ENCODE measurements around the gene KMT2B. TPM values are rescaled to one million over a fixed set of nuclear protein-coding genes. Genes with fewer than 3 reads are reported as not detected.
"Not testable (repeated sequence)": the region's sequence is repeated elsewhere in the genome, so short reads cannot be mapped to it uniquely, and the experiment has no call there.

Gene KMT2B
- total and polyA plus RNA-seq, 2 donors (not counting 1 experiment from before 2014, with no cell fraction given) = 85.6 to 96.9 TPM

- Histone ChIP-seq H3K79me2 (ENCODE audit: control insufficient read depth, insufficient read depth, low read length) (no peaks in the 10 kb centered on the region), H3K9ac (ENCODE audit: low read length) (no peak overlapping the region), H2AFZ (ENCODE audit: insufficient read depth, low read depth, low read length, poor library complexity, severe bottlenecking) (no peak overlapping the region), H3K4me2 (replicated peaks; ENCODE audit: low read depth, low read length, poor library complexity, severe bottlenecking) (no peak overlapping the region), H3K4me1 (ENCODE audit: control insufficient read depth in 2 of 2, insufficient read depth in 2 of 2, low read length in 2 of 2) (peaks cover 8 to 9% of the 10 kb centered on the region in 2 donors), H3K27ac (ENCODE audit: low read length in 2 of 2) (no peak overlapping the region), H4K20me1 (ENCODE audit: control insufficient read depth, insufficient read depth, low read length, poor library complexity, severe bottlenecking) (no peaks in the 10 kb centered on the region), H3K9me3 (ENCODE audit: control extremely low read depth in 1 of 3, control insufficient read depth in 2 of 3, insufficient read depth in 1 of 3, low read length in 2 of 3) (peaks cover 0 to 11% (median 0%) of the 10 kb centered on the region in 3 donors), H3K36me3 (replicated peaks in 1 of 2; ENCODE audit: control extremely low read depth in 1 of 2, control insufficient read depth in 1 of 2, extremely low read depth in 1 of 2, insufficient read depth in 2 of 2, low read length in 1 of 2) (no peaks in the 10 kb centered on the region), H3K4me3 (ENCODE audit: control extremely low read depth in 1 of 5, extremely low read depth in 1 of 5, insufficient read depth in 1 of 5, low read depth in 2 of 5, low read length in 4 of 5) (no peak overlapping the region), H3K27me3 (replicated peaks in 1 of 4; ENCODE audit: control extremely low read depth in 1 of 4, control insufficient read depth in 3 of 4, insufficient read depth in 4 of 4, low read length in 3 of 4) (peaks cover 0 to 28% (median 11%) of the 10 kb centered on the region in 4 experiments)
- H3K4me1 Mint-ChIP-seq = peaks cover 7% of the 10 kb centered on the region
- DNase-seq (no peak), ATAC-seq (ENCODE audit: low read depth) (no peak)
- H3K9me3 Mint-ChIP-seq (ENCODE audit: insufficient read depth) = no peaks in the 10 kb centered on the region
- ChIA-PET CTCF (interaction anchor here (0.6 kb wide), 1 partner anchor 309 kb away, joined by 3 read pairs; no protein-coding TSS in a partner anchor), POLR2A (no interaction called here)
- H3K27ac Mint-ChIP-seq = no peak overlapping the region
- 84% methylated on average over 15 of the region's 15 CpGs for WGBS (ENCODE audit: insufficient coverage)
- intact Hi-C loops (cut with micrococcal nuclease) = no loop called here
- peaks cover 23% of the 10 kb centered on the region for H3K27me3 Mint-ChIP-seq
- no peak overlapping the region for H3K4me3 Mint-ChIP-seq
- TF ChIP-seq, protein P1, sequence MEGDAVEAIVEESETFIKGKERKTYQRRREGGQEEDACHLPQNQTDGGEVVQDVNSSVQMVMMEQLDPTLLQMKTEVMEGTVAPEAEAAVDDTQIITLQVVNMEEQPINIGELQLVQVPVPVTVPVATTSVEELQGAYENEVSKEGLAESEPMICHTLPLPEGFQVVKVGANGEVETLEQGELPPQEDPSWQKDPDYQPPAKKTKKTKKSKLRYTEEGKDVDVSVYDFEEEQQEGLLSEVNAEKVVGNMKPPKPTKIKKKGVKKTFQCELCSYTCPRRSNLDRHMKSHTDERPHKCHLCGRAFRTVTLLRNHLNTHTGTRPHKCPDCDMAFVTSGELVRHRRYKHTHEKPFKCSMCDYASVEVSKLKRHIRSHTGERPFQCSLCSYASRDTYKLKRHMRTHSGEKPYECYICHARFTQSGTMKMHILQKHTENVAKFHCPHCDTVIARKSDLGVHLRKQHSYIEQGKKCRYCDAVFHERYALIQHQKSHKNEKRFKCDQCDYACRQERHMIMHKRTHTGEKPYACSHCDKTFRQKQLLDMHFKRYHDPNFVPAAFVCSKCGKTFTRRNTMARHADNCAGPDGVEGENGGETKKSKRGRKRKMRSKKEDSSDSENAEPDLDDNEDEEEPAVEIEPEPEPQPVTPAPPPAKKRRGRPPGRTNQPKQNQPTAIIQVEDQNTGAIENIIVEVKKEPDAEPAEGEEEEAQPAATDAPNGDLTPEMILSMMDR (IDR thresholded peaks at IDR 0.05) = no peak
- no peak for TF ChIP-seq EZH2 (IDR thresholded peaks at IDR 0.05; ENCODE audit: borderline replicate concordance, insufficient read depth, low read depth, low read length, poor library complexity, severe bottlenecking)
Measured at GRCh38 chr19:35675589-35676140, 42.1 kb upstream of the KMT2B start.

GRCh38 chr19:35689836-35690235, 28.0 kb upstream of the KMT2B start:
- no peaks in the 10 kb centered on the region for H3K4me1 Mint-ChIP-seq
- no peaks in the 10 kb centered on the region for H3K9me3 Mint-ChIP-seq (ENCODE audit: insufficient read depth)
- H4K20me1 ChIP-seq (ENCODE audit: control insufficient read depth, insufficient read depth, low read length, poor library complexity, severe bottlenecking) = no peaks in the 10 kb centered on the region
- ChIA-PET POLR2A (no interaction called here), CTCF (no interaction called here)
- TF ChIP-seq, protein P1 (IDR thresholded peaks at IDR 0.05) = no peak
- no peak for TF ChIP-seq EZH2 (IDR thresholded peaks at IDR 0.05; ENCODE audit: borderline replicate concordance, insufficient read depth, low read depth, low read length, poor library complexity, severe bottlenecking)
- intact Hi-C loops (cut with micrococcal nuclease) = loop anchor here (5.0 kb wide), 1 partner anchor 67 kb away; the partner anchor contains the start of genes HSPB6 and PROSER3
- H3K4me1 ChIP-seq (ENCODE audit: control insufficient read depth in 2 of 2, insufficient read depth in 2 of 2, low read length in 2 of 2) = no peaks in the 10 kb centered on the region
- no peaks in the 10 kb centered on the region for H3K9me3 ChIP-seq (ENCODE audit: control extremely low read depth in 1 of 3, control insufficient read depth in 2 of 3, insufficient read depth in 1 of 3, low read length in 2 of 3)
- H3K27ac Mint-ChIP-seq = no peak overlapping the region
- no peaks in the 10 kb centered on the region for H3K36me3 ChIP-seq (replicated peaks in 1 of 2; ENCODE audit: control extremely low read depth in 1 of 2, control insufficient read depth in 1 of 2, extremely low read depth in 1 of 2, insufficient read depth in 2 of 2, low read length in 1 of 2)
- H3K27me3 Mint-ChIP-seq = no peaks in the 10 kb centered on the region
- WGBS (ENCODE audit: insufficient coverage) = no CpG with 5 or more reads among the region's 4 CpGs
- H3K9ac ChIP-seq (ENCODE audit: low read length) = no peak overlapping the region
- H3K4me3 Mint-ChIP-seq = no peak overlapping the region
- ATAC-seq (ENCODE audit: low read depth) = no peak
- no peak overlapping the region for H3K4me3 ChIP-seq (ENCODE audit: control extremely low read depth in 1 of 5, extremely low read depth in 1 of 5, insufficient read depth in 1 of 5, low read depth in 2 of 5, low read length in 4 of 5)
- no peak overlapping the region for H3K4me2 ChIP-seq (replicated peaks; ENCODE audit: low read depth, low read length, poor library complexity, severe bottlenecking)
- no peak for DNase-seq
- no peak overlapping the region for H3K27ac ChIP-seq (ENCODE audit: low read length in 2 of 2)
- no peak overlapping the region for H2AFZ ChIP-seq (ENCODE audit: insufficient read depth, low read depth, low read length, poor library complexity, severe bottlenecking)
- H3K79me2 ChIP-seq (ENCODE audit: control insufficient read depth, insufficient read depth, low read length) = no peaks in the 10 kb centered on the region
- no peaks in the 10 kb centered on the region for H3K27me3 ChIP-seq (replicated peaks in 1 of 4; ENCODE audit: control extremely low read depth in 1 of 4, control insufficient read depth in 3 of 4, insufficient read depth in 4 of 4, low read length in 3 of 4)

- H3K9me3 Mint-ChIP-seq (ENCODE audit: insufficient read depth); H3K4me3 Mint-ChIP-seq; H3K27ac ChIP-seq (ENCODE audit: low read length in 2 of 2); H3K4me1 Mint-ChIP-seq; DNase-seq; H3K27me3 Mint-ChIP-seq; H4K20me1 ChIP-seq (ENCODE audit: control insufficient read depth, insufficient read depth, low read length, poor library complexity, severe bottlenecking); H3K9me3 ChIP-seq (ENCODE audit: control extremely low read depth in 1 of 3, control insufficient read depth in 2 of 3, insufficient read depth in 1 of 3, low read length in 2 of 3); CTCF ChIA-PET; H2AFZ ChIP-seq (ENCODE audit: insufficient read depth, low read depth, low read length, poor library complexity, severe bottlenecking); H3K4me1 ChIP-seq (ENCODE audit: control insufficient read depth in 2 of 2, insufficient read depth in 2 of 2, low read length in 2 of 2); POLR2A ChIA-PET; H3K27me3 ChIP-seq (replicated peaks in 1 of 4; ENCODE audit: control extremely low read depth in 1 of 4, control insufficient read depth in 3 of 4, insufficient read depth in 4 of 4, low read length in 3 of 4); H3K27ac Mint-ChIP-seq; H3K79me2 ChIP-seq (ENCODE audit: control insufficient read depth, insufficient read depth, low read length); H3K36me3 ChIP-seq (replicated peaks in 1 of 2; ENCODE audit: control extremely low read depth in 1 of 2, control insufficient read depth in 1 of 2, extremely low read depth in 1 of 2, insufficient read depth in 2 of 2, low read length in 1 of 2); H3K4me3 ChIP-seq (ENCODE audit: control extremely low read depth in 1 of 5, extremely low read depth in 1 of 5, insufficient read depth in 1 of 5, low read depth in 2 of 5, low read length in 4 of 5); H3K9ac ChIP-seq (ENCODE audit: low read length); ATAC-seq (ENCODE audit: low read depth); H3K4me2 ChIP-seq (replicated peaks; ENCODE audit: low read depth, low read length, poor library complexity, severe bottlenecking): not testable (repeated sequence)
- 96% methylated on average over 37 of the region's 37 CpGs for WGBS (ENCODE audit: insufficient coverage)
- intact Hi-C loops (cut with micrococcal nuclease) = loop anchor here (5.0 kb wide), 1 partner anchor 66 kb away; the partner anchor contains the start of genes HSPB6 and PROSER3
Measured at GRCh38 chr19:35691106-35691505, 26.7 kb upstream of the KMT2B start.
